Measurements from ENCODE around the gene BPGM. TPM values are rescaled to one million over a fixed set of nuclear protein-coding genes. Genes with fewer than 3 reads are reported as not detected.

Gene BPGM
- 11.9 and 14.8 TPM in 2 replicates for total RNA-seq

GRCh38 chr7:134646425-134647305, at the start of gene BPGM:
Gene BPGM, plus strand, starts transcription at chr7:134646853. Its CDS starts 14,655 bp downstream, at chr7:134661508.

Other genes with a start within 250 kb of the BPGM start
- 86.6 and 109 TPM in 2 replicates for gene AKR1B1, start 187.8 kb upstream of the BPGM start, total RNA-seq
- gene AKR1B10, start 119.3 kb upstream of the BPGM start, total RNA-seq: not detected in 2 replicates
- gene AKR1B15, start 97.7 kb upstream of the BPGM start, total RNA-seq: not detected in 2 replicates
- 118 and 122 TPM in 2 replicates for gene CALD1, start 132.8 kb downstream of the BPGM start, total RNA-seq